HFF-Myc (cell line): Measurements from ENCODE around the gene TP53RK.

Source experiments
- DNase-seq: peaks from one replicate; pipeline ENCODE4 v3.0.0-alpha.2; 2011; ENCODE audit warnings: low read depth; ENCODE audit errors: extremely low read depth
- H3K4me3 ChIP-seq: replicated peaks from 2 replicates; pipeline ENCODE4 v1.5.1; 2011; ENCODE audit warnings: low read depth, mild to moderate bottlenecking, control low read depth, low read length
- TF ChIP-seq, protein P1 (sequence below): IDR thresholded peaks from 2 replicates; pipeline ENCODE4 v1.5.1; 2012; ENCODE audit warnings: mild to moderate bottlenecking, low read depth, low read length, control low read depth; ENCODE audit errors: missing control alignments

Gene TP53RK

DNA sequence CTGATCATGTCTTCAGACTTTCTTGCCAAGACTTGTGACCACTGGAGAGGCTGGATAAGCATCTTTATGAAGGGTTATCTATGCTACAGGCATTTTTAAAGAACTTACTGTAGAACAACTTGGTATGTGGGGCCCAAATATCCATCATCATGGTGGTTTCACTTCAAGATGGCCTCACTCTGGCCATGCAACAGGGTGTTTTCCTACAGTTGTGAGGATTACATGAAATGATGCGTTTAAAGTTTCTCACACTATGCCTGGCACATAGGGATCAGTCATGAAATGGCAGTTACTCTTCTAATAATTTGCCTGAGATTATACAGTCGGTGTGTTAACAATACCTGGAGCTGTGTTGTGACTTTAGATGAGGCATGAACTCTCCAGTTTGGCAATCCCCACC lies 33.2 kb upstream of the TP53RK start:
- no peak overlapping the region for H3K4me3 ChIP-seq
- DNase-seq, result no peak
- TF ChIP-seq, protein P1, sequence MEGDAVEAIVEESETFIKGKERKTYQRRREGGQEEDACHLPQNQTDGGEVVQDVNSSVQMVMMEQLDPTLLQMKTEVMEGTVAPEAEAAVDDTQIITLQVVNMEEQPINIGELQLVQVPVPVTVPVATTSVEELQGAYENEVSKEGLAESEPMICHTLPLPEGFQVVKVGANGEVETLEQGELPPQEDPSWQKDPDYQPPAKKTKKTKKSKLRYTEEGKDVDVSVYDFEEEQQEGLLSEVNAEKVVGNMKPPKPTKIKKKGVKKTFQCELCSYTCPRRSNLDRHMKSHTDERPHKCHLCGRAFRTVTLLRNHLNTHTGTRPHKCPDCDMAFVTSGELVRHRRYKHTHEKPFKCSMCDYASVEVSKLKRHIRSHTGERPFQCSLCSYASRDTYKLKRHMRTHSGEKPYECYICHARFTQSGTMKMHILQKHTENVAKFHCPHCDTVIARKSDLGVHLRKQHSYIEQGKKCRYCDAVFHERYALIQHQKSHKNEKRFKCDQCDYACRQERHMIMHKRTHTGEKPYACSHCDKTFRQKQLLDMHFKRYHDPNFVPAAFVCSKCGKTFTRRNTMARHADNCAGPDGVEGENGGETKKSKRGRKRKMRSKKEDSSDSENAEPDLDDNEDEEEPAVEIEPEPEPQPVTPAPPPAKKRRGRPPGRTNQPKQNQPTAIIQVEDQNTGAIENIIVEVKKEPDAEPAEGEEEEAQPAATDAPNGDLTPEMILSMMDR, result no peak

DNA sequence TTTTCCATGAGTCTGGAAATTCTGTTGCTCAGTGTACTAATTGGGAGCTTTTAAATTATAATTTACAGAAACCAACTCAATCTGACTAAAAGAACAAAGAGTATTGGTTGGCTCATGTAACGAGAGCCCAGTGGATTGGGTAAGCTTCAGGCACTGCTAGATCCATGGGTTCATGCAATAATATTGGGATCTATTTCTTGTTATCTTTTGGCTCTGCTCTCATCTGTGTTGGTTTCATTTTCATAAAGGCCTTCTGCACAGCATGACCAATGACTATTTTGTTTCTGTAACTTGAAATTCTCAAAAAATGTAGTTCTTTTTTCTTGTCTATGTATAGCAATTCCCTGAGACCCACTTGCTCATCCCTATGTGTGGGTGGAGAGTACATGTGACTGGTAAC lies 32.2 kb upstream of the TP53RK start:
- TF ChIP-seq, protein P1, result no peak
- no peak overlapping the region for H3K4me3 ChIP-seq
- no peak for DNase-seq

DNA sequence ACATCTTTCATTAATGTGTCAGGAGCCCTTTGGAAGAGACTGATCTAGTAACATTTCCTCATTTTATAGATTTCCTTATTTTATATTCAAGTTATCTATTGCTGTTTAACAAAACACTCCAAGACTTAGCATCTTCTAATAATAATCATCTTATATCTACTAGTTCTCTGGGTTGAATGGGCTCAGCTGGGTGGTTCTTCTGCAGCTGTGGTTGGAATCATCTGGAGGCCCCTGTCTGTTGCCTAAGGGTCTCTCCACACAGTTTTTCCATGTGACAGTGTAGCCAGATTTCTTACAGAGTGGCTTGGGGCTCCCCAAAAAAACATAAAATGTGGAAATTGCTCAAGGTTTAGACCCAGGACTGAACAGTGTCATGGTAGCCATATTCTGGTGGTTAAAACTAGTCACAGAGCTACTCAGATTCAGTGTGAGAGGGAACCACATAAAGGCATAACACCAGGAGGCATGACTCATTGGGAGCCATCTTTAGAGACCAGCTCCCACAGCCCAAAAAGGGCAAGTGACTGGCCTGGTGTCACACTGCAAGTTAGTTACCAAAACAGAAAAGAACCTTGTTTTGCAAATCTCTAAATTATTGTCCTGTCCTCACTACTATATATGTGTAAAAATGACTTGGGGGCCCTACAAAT lies 31.7 kb upstream of the TP53RK start:
- no peak overlapping the region for H3K4me3 ChIP-seq
- no peak for DNase-seq

DNA sequence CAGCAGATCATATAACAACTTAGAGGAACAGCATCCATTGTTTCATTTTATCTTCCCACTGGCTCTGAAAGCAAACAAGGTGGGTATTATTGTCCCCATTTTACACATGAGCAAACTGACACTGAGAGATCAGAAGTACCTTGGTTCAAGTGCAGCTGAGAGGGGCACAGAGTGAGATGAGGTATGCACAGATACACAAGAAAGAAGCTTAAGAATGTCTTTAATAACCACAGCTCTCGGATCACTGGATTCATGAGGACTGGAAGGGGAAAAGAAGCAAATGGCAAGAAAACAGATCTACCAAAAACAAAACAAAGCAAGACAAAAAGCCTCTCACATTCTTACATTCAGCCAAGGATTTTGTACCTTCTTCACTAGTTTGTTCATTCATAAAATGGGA lies 30.8 kb upstream of the TP53RK start:
- no peak overlapping the region for H3K4me3 ChIP-seq
- DNase-seq, result no peak
- TF ChIP-seq, protein P1, result no peak

More for the DNA sequence above, 31.7 kb upstream of the TP53RK start:
- TF ChIP-seq, protein P1, result no peak

DNA sequence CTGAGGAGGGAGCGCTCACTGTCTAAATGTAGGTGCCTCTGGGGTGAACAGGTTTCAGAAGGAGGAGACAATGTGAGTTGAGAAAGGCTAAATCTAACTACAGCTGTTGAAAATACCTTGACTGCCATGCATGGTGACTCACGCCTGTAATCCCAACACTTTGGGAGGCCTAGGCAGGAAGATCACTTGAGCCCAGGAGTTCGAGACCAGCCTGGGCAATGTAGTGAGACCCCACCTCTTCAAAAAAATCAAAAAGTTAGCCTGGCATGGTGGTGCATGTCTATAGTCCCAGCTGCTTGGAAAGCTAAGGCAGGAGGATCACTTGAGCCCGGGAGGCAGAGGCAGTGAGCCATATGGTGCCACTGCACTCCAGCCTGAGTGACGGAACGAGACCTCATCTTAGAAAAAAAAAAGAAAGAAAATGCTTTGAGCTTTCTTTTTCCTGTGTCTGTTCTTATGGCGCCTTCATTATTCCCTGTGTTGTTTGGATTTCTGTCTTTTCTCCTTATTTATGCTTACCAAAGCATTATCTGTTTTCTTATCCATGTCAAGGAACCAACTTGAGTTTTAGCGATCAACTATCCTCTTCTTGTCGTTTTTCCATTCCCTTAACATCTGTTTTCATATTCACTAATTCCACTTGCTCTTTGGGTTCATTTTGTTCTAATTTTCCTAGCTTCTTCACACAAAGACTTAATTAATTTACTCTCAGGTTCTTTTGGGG lies 28.7 kb upstream of the TP53RK start:
- TF ChIP-seq, protein P1, result no peak
- H3K4me3 ChIP-seq, result no peak overlapping the region
- DNase-seq, result no peak

DNA sequence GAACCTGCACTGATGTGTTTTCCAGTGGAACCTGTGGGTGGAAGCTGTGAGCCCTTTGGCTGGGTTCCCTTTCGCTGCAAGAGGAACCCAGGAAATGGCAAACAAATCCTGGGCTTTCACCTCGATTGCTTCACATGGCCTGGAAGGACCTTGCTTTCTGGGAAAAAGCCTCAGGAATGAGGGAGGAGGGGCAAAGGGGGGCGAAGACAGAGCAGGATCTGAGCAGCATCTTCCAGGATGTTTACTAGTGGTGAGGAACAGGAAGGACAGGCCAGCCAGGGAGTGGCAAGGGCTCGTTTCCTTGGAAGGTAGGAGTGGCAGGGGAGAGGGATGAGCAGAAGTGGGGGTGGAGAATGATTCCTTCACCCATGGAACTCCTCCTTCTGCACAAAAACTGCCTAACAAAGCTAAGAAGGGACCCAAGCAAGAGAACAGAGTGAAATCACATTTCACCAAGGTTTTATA lies 26.1 kb upstream of the TP53RK start:
- peak; percentile 40 for DNase-seq
- no peak overlapping the region for H3K4me3 ChIP-seq
- TF ChIP-seq, protein P1, result no peak
